ENCODE measurements around the gene CTR9. TPM values are rescaled to one million over a fixed set of nuclear protein-coding genes. Genes with fewer than 3 reads are reported as not detected.

The CTR9 gene
- total RNA-seq, 1 experiment from 2014 or later = 34.0 TPM

DNA sequence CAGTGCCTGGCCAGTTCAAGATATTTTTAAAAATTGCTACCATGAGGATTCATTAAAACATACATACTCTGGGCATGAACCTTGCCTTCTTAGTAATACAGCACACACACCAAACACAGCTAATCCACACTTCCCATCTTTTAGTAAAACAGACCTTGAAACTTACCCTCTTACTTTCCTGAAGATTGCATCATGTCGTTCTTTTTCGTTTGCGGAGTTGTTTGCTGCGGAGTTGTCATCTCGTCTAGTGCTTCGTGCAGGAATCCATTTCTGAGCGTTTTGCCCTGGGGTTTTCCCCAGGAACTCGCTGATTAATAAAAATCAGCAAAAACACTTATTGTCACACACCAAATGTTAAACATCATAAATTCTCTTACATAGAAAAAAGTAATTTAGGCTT is 54.7 kb downstream of the CTR9 start:
- Mint-ChIP-seq H3K9me3 (ENCODE audit: low read depth, unreplicated experiment) (no peaks in the 10 kb centered on the region), H3K27ac (ENCODE audit: unreplicated experiment) (no peak overlapping the region), H3K27me3 (ENCODE audit: unreplicated experiment) (no peaks in the 10 kb centered on the region), H3K4me3 (ENCODE audit: low read depth, unreplicated experiment) (no peak overlapping the region), H3K36me3 (ENCODE audit: insufficient read depth, unreplicated experiment) (peaks cover 89% of the 10 kb centered on the region), H3K4me1 (ENCODE audit: low read depth, unreplicated experiment) (peaks cover 7% of the 10 kb centered on the region)
- intact Hi-C loops (cut with micrococcal nuclease; ENCODE audit: unreplicated experiment) = loop anchor here (5.0 to 10.0 kb wide), 3 partner anchors 52 to 127 kb away; partner anchors contain the start of gene ZBED5
- CTCF ChIA-PET = interaction anchor here (0.6 kb wide), 1 partner anchor 67 kb away, joined by 3 read pairs; no protein-coding TSS in a partner anchor
- no peak for DNase-seq
- TF ChIP-seq, protein P1, sequence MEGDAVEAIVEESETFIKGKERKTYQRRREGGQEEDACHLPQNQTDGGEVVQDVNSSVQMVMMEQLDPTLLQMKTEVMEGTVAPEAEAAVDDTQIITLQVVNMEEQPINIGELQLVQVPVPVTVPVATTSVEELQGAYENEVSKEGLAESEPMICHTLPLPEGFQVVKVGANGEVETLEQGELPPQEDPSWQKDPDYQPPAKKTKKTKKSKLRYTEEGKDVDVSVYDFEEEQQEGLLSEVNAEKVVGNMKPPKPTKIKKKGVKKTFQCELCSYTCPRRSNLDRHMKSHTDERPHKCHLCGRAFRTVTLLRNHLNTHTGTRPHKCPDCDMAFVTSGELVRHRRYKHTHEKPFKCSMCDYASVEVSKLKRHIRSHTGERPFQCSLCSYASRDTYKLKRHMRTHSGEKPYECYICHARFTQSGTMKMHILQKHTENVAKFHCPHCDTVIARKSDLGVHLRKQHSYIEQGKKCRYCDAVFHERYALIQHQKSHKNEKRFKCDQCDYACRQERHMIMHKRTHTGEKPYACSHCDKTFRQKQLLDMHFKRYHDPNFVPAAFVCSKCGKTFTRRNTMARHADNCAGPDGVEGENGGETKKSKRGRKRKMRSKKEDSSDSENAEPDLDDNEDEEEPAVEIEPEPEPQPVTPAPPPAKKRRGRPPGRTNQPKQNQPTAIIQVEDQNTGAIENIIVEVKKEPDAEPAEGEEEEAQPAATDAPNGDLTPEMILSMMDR (IDR thresholded peaks at IDR 0.05; ENCODE audit: unreplicated experiment) = no peak
- no TSS peak for BruUV-seq (replicated peaks)

DNA sequence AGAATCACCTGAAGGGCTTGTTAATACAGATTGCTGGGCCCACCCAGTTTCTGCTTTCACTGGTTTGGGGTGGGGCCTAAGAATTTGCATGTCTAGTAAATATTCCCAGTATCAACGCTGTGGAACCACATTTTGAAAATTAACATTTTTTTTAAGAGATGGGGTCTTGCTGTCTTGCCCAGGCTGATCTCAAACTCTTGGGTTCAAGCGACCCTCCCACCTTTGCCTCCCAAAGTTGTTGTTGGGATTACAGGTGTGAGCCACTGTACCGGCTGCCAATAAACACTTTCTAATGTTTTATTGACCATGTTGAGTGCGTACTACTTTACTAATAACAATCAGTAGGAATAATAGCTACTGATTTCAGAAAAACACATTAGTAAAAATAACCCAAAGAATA is 55.2 kb downstream of the CTR9 start:
- H3K9me3 Mint-ChIP-seq (ENCODE audit: low read depth, unreplicated experiment) = no peaks in the 10 kb centered on the region

DNA sequence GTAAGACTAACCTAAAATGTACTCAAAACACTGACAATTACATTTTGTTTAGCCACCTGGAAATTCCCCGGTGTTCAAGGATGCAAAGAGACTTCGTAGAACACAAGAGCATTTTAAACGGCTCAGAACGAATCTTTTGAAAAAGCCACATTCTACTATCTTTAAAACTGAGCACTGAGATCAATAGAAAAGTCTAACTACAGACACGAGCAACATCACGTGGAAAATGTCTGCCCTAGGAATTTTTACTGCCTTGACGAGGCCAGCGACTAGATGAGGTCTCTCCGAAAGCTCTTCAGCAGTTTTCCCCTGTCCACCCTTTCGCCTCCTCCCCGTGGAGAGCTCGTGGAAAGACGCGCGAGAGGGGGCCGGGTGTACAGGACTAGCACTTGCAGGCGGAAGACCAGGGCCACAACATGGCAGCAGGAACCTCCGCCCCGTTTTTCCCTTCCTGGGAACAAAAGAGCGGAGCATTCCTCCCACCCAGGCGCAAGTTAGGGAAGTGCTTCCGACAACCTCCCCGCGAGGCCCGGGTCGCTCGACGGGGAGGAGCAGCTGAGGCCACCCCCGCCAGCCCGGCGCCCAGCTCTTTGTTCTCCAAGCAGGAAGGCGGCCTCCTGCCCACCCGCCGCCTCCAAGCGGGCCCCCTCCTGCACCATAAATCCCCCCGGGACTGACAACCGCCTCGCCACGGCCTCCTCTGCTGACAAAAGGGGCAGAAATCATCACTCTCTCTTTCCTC is 56.6 kb downstream of the CTR9 start:
- BruUV-seq (replicated peaks) = no TSS peak
- no peaks in the 10 kb centered on the region for H3K9me3 Mint-ChIP-seq (ENCODE audit: low read depth, unreplicated experiment)
- TF ChIP-seq, protein P1 (IDR thresholded peaks at IDR 0.05; ENCODE audit: unreplicated experiment) = no peak
- peaks cover 69% of the 10 kb centered on the region for H3K36me3 Mint-ChIP-seq (ENCODE audit: insufficient read depth, unreplicated experiment)
- peak overlapping the region; percentile 95 for H3K4me3 Mint-ChIP-seq (ENCODE audit: low read depth, unreplicated experiment)
- peak overlapping the region; percentile 96 for H3K27ac Mint-ChIP-seq (ENCODE audit: unreplicated experiment)
- no peaks in the 10 kb centered on the region for H3K27me3 Mint-ChIP-seq (ENCODE audit: unreplicated experiment)
- CTCF ChIA-PET = interaction anchor here (0.7 to 2.9 kb wide), 4 partner anchors 124 to 203 kb away, joined by 3 to 13 read pairs (median 6); no protein-coding TSS in a partner anchor
- H3K4me1 Mint-ChIP-seq (ENCODE audit: low read depth, unreplicated experiment) = peaks cover 7% of the 10 kb centered on the region
- intact Hi-C loops (cut with micrococcal nuclease; ENCODE audit: unreplicated experiment) = loop anchor here (5.0 to 10.0 kb wide), 3 partner anchors 50 to 125 kb away; partner anchors contain the start of gene ZBED5
- peak; percentile 49 for DNase-seq

More for the DNA sequence above, 55.2 kb downstream of the CTR9 start:
- no peaks in the 10 kb centered on the region for H3K27me3 Mint-ChIP-seq (ENCODE audit: unreplicated experiment)
- CTCF ChIA-PET = no interaction called here
- intact Hi-C loops (cut with micrococcal nuclease; ENCODE audit: unreplicated experiment) = loop anchor here (5.0 to 10.0 kb wide), 3 partner anchors 51 to 126 kb away; partner anchors contain the start of gene ZBED5
- peaks cover 84% of the 10 kb centered on the region for H3K36me3 Mint-ChIP-seq (ENCODE audit: insufficient read depth, unreplicated experiment)
- no TSS peak for BruUV-seq (replicated peaks)
- peaks cover 7% of the 10 kb centered on the region for H3K4me1 Mint-ChIP-seq (ENCODE audit: low read depth, unreplicated experiment)
- TF ChIP-seq, protein P1 (IDR thresholded peaks at IDR 0.05; ENCODE audit: unreplicated experiment) = no peak
- no peak for DNase-seq
- peak overlapping the region; percentile 95 for H3K4me3 Mint-ChIP-seq (ENCODE audit: low read depth, unreplicated experiment)
- H3K27ac Mint-ChIP-seq (ENCODE audit: unreplicated experiment) = peak overlapping the region; percentile 96

DNA sequence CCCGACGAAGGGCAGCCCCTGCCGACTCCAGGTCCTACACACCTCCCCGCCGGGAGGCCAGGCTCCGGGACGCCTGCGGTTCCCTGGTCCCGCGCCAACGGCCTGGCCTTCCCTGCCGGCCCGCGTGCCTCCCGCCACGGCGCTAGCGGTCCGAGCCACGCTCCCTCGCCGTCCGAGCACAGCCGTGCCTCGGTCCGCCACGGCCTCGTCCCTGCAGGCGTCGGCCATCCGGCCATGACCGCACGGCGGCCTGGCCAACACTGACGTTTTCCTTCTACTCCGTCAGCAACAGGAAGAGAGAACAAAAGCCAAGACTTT is 57.1 kb downstream of the CTR9 start:
- no TSS peak for BruUV-seq (replicated peaks)

More for the DNA sequence above, 57.1 kb downstream of the CTR9 start:
- CTCF ChIA-PET = interaction anchor here (0.7 to 2.9 kb wide), 12 partner anchors 9 to 203 kb away, joined by 3 to 13 read pairs (median 6); partner anchors contain the start of gene CTR9
- Mint-ChIP-seq H3K27me3 (ENCODE audit: unreplicated experiment) (no peaks in the 10 kb centered on the region), H3K27ac (ENCODE audit: unreplicated experiment) (peak overlapping the region; percentile 96), H3K36me3 (ENCODE audit: insufficient read depth, unreplicated experiment) (peaks cover 64% of the 10 kb centered on the region), H3K9me3 (ENCODE audit: low read depth, unreplicated experiment) (no peaks in the 10 kb centered on the region), H3K4me3 (ENCODE audit: low read depth, unreplicated experiment) (peak overlapping the region; percentile 95), H3K4me1 (ENCODE audit: low read depth, unreplicated experiment) (peaks cover 7% of the 10 kb centered on the region)
- no peak for DNase-seq
- intact Hi-C loops (cut with micrococcal nuclease; ENCODE audit: unreplicated experiment) = loop anchor here (5.0 to 10.0 kb wide), 3 partner anchors 49 to 124 kb away; partner anchors contain the start of gene ZBED5
- TF ChIP-seq, protein P1 (IDR thresholded peaks at IDR 0.05; ENCODE audit: unreplicated experiment) = no peak

All from Calu3 (cell line).